ENCODE measurements around the gene IL10RB. TPM values are rescaled to one million over a fixed set of nuclear protein-coding genes. Genes with fewer than 3 reads are reported as not detected.

The IL10RB gene
- total RNA-seq, 6 experiments from 2014 or later = 10.5 to 24.2 (median 20.3) TPM

DNA sequence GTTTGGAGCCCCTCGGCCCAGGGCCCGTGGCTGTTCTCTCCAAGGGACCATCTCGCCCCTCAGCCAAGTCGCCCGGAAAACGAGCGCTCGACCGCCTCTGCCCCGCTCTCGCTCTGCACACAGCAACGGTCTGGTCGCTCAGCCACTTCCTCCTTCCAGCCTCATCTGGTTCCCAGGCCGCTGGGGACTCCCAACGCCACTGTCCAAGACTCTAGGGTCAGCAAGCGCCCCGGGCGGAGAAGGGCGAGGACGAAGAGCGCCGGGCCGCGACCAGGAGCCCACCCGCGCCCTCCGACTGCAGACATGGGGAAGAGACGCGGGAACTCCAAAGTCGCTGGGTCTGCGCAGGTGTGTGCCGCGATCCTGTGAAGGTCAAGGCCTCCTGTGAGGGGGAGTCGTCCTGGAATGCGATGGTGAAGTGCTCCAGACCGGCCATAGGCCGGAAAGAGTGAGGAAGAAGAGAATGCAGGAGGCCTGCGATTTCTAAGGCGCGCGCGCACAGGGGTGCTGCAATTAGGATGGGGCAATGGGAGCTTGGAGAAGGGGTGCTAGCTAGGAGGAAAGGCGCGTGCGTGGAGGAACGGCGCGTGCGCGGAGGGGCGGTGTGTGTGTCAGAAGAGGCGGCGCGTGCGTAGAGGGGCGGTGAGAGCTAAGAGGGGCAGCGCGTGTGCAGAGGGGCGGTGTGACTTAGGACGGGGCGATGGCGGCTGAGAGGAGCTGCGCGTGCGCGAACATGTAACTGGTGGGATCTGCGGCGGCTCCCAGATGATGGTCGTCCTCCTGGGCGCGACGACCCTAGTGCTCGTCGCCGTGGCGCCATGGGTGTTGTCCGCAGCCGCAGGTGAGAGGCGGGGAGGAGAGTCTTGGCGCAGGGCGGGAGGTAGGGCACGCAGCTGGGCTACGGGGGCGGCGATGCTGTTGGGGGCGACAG lies 58.4 kb downstream of the IL10RB start, which contains the start of gene IFNAR1:
IFNAR1 (plus strand) TSS at position 680 of the 931 bp plus-strand sequence; CDS start at position 766, 86 bp downstream.
- WGBS (ENCODE audit: insufficient coverage, low coverage, low lambda C conversion rate, missing lambda C conversion rate) = 0% methylated on average over 19 of the region's 86 CpGs
- intact Hi-C loops (cut with DNase I) = no loop called here

DNA sequence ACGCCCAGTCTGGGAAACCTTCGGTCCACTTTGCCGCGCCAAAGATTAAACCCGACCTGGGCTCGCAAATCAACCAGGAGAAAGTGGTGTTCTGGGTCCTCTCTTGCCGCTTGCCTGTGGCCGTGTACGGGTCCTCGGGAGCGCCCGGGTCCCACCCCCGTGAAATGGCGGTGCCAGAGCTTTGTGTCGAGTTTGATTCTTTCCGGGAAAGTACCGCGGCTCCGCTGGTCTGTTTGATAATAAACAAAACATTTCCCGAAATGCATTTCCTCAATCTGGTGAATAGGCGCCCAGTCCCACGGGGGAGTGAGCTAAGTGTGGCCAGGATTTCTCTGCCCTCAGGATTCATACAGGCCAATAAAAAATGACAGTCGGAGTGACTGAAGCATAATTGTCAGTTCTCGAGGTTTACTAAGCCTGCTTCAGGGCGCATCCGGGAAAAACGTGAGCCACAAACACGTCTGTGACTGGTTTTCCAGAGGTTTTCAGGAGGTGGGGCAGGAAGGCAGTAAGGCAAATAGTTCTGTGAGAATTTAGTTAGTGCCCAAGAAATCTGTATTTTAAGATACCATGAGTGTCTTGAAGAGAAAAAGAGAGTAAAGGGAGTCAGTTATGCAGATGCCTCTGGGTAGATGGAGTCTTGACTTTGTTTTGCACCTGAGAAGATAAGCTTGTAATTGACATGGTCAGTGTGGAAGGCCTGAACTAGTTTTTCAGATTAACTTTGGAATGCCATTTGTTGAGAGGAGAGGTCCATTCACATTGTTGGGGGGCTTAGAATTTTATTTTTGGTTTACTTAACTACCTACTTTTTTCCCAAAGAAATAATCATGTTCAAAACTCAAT lies 59.3 kb downstream of the IL10RB start:
- H3K27me3 ChIP-seq = no peaks in the 10 kb centered on the region
- H3K36me3 ChIP-seq = no peaks in the 10 kb centered on the region
- no peak for TF ChIP-seq POLR2A (IDR thresholded peaks at IDR 0.05)
- TF ChIP-seq, protein P1, sequence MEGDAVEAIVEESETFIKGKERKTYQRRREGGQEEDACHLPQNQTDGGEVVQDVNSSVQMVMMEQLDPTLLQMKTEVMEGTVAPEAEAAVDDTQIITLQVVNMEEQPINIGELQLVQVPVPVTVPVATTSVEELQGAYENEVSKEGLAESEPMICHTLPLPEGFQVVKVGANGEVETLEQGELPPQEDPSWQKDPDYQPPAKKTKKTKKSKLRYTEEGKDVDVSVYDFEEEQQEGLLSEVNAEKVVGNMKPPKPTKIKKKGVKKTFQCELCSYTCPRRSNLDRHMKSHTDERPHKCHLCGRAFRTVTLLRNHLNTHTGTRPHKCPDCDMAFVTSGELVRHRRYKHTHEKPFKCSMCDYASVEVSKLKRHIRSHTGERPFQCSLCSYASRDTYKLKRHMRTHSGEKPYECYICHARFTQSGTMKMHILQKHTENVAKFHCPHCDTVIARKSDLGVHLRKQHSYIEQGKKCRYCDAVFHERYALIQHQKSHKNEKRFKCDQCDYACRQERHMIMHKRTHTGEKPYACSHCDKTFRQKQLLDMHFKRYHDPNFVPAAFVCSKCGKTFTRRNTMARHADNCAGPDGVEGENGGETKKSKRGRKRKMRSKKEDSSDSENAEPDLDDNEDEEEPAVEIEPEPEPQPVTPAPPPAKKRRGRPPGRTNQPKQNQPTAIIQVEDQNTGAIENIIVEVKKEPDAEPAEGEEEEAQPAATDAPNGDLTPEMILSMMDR (IDR thresholded peaks at IDR 0.05) = no peak
- WGBS (ENCODE audit: insufficient coverage, low coverage, low lambda C conversion rate, missing lambda C conversion rate) = 0% methylated on average over 17 of the region's 28 CpGs
- H3K27ac ChIP-seq = peak overlapping the region; percentile 86 to 99 (median 92)
- H3K4me3 ChIP-seq = peak overlapping the region; percentile 82 to 94 (median 91)
- H3K9me3 ChIP-seq = no peaks in the 10 kb centered on the region
- DNase-seq (peak; percentile 79 to 87 (median 82)), ATAC-seq (peak; percentile 74 to 81 (median 80))
- H3K4me1 ChIP-seq = peaks cover 0 to 26% (median 10%) of the 10 kb centered on the region in 4 donors
- intact Hi-C loops (cut with DNase I) = no loop called here

More for the DNA sequence above, 58.4 kb downstream of the IL10RB start, which contains the start of gene IFNAR1:
- peak within 1 kb of the TSS; percentile 82 to 94 (median 91) for H3K4me3 ChIP-seq
- H3K4me1 ChIP-seq = peaks cover 0 to 26% (median 10%) of the 10 kb centered on the region in 4 donors
- no peaks in the 10 kb centered on the region for H3K27me3 ChIP-seq
- no peaks in the 10 kb centered on the region for H3K9me3 ChIP-seq
- peak; percentile 99 for DNase-seq
- peak within 1 kb of the TSS; percentile 89 to 99 (median 92) for H3K27ac ChIP-seq
- H3K36me3 ChIP-seq = no peaks in the 10 kb centered on the region
- TF ChIP-seq POLR2A (IDR thresholded peaks at IDR 0.05) = peak; percentile 89
- TF ChIP-seq, protein P1 (IDR thresholded peaks at IDR 0.05) = no peak
- peak; percentile 93 to 97 (median 94) for ATAC-seq

DNA sequence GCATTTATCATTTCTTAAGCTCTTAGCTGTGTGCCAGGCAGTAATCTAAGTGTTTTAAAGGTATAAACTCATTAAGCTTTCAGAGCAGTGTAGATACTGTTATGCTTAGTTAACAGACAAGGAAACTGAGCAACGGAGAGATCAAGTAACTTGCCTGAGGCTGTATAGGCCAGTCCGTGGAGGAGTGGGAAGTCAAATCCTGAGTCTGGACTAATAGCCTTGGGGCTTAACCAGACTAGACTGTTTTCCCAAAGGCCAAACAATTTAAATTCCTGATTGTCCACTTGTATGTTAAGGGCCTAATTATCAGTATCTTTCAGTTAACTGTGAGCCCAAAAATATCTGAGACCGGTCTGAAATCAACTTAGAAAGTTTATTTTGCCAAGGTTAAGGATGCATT lies 61.2 kb downstream of the IL10RB start:
- Histone ChIP-seq H3K36me3 (peaks cover 0 to 4% (median 0%) of the 10 kb centered on the region in 4 donors), H3K4me3 (no peak overlapping the region), H3K4me1 (peaks cover 0 to 26% (median 10%) of the 10 kb centered on the region in 4 donors), H3K27ac (no peak overlapping the region), H3K27me3 (no peaks in the 10 kb centered on the region), H3K9me3 (no peaks in the 10 kb centered on the region)
- WGBS (ENCODE audit: insufficient coverage, low coverage, low lambda C conversion rate, missing lambda C conversion rate) = 86% methylated on average over 3 of the region's 3 CpGs
- TF ChIP-seq POLR2A (IDR thresholded peaks at IDR 0.05) = no peak
- TF ChIP-seq, protein P1 (IDR thresholded peaks at IDR 0.05) = no peak
- ATAC-seq (no peak), DNase-seq (no peak)
- intact Hi-C loops (cut with DNase I) = no loop called here

DNA sequence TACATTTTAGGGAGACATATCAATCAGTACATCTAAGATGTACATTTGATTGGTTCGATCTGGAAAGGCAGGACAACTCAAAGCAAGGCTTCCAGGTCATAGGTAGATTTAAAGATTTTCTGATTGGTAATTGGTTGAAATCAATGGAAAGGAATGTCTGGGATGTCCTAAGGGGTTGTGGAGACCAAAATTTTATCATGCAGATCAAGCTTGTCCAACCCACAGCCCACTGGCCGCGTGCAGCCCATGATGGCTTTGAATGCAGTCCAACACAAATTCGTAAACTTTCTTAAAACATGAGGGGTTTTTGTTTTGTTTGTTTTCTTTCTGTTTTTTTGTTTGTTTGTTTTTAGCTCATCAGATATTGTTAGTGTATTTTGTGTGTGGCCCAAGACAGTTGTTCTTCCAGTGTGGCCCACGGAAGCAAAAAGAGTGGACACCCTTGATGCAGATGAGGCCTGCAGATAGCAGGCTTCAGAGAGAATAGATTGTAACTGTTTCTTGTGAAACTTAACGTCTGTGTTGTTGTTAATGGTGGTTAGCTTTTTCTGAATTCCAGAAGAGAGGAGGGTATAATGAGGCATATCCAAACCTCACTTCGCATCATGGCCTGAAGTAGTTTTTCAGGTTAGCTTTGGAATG lies 61.7 kb downstream of the IL10RB start:
- H3K9me3 ChIP-seq = no peaks in the 10 kb centered on the region
- TF ChIP-seq, protein P1 (IDR thresholded peaks at IDR 0.05) = no peak
- TF ChIP-seq POLR2A (IDR thresholded peaks at IDR 0.05) = no peak
- ATAC-seq (no peak), DNase-seq (no peak)
- intact Hi-C loops (cut with DNase I) = no loop called here
- H3K27me3 ChIP-seq = no peaks in the 10 kb centered on the region
- no peak overlapping the region for H3K27ac ChIP-seq
- H3K36me3 ChIP-seq = peaks cover 0 to 4% (median 0%) of the 10 kb centered on the region in 4 donors
- 73% methylated on average over 5 of the region's 7 CpGs for WGBS (ENCODE audit: insufficient coverage, low coverage, low lambda C conversion rate, missing lambda C conversion rate)
- H3K4me1 ChIP-seq = peaks cover 0 to 26% (median 10%) of the 10 kb centered on the region in 4 donors
- no peak overlapping the region for H3K4me3 ChIP-seq

All from right lobe of liver (tissue), 6 donors.